A549 treated with ZK216348 at 1 μM for 4 hours (cell line): ENCODE data around the gene PHLPP1. TPM values are rescaled to one million over a fixed set of nuclear protein-coding genes. Genes with fewer than 3 reads are reported as not detected.

Experiments used
- total RNA-seq: library from RNA; stranded (reverse); fragments of 200-300 nt; extraction: Qiagen RNA extraction; gene quantifications from 5 replicates; pipeline ENCODE4 v1.2.3, GENCODE V29; 2022; ENCODE audit warnings: low read depth

PHLPP1 gene
- 5.7 to 8.3 TPM (median 7.4 TPM) in 5 replicates for total RNA-seq

DNA sequence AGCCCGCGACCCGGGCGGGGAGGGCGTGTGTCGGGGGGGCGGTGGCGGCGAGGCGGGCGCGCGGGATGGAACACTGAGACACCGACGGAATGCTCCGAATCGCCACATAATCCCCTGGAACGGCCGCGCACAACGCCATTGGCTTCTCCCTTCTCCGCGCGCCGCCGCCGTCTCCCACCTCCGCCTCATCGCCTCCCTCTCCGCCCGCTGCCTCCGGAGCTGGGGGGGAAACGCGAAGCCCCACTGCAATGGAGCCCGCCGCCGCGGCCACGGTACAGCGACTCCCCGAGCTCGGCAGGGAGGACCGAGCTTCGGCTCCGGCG, at the start of gene PHLPP1:
Gene PHLPP1, plus strand, starts transcription at position 106 of the 323 bp plus-strand sequence. Its CDS starts 143 bp downstream, at position 249.

Other genes starting within 250 kb of the PHLPP1 start
- gene ZCCHC2, start 192.5 kb upstream of the PHLPP1 start, total RNA-seq, result 8.2 to 10.4 TPM (median 9.0 TPM) in 5 replicates